ENCODE results near the gene HLCS. TPM values are rescaled to one million over a fixed set of nuclear protein-coding genes. Genes with fewer than 3 reads are reported as not detected.
A peak's percentile ranks its signal among the peaks of the same experiment; 100 is the strongest.

HLCS gene
- total and polyA plus RNA-seq, 2 donors from 2014 or later: 4.5 to 29.6 TPM

DNA sequence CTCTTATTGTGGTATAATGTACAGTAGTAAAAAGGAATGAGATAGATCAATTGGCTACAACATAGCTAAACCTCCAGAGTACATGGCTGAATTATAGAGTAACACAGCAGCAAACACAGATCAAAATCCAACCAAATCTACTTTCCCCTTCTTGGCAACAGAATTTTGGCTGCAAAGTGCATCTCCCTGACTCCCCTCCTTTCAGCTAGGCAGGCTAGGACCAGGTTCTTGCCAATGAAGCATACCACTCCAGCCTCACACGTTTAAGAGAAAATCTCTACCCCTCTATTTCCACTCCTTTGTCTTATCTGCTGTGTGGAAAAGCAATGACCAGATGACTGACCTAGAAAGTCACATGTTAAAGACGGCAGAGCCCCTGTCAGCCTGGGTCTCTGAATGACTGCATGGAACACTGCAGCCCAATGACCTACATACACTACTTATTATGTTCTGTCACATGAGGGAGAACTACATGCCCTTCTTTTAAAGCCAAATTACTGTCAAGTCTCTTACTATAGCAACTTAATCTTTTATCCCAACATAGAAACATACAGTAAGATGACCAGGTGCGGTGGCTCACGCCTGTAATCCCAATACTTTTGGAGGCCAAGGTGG is 99.1 kb downstream of the HLCS start:
- Histone ChIP-seq H3K9ac (ENCODE audit: low read length in 3 of 3) (no peak overlapping the region), H3K4me1 (ENCODE audit: control insufficient read depth in 2 of 3, insufficient read depth in 2 of 3, low read depth in 1 of 3, low read length in 3 of 3) (peaks cover 0 to 2% (median 0%) of the 10 kb centered on the region in 3 donors), H3K27ac (ENCODE audit: low read depth in 2 of 2, low read length in 2 of 2) (no peak overlapping the region), H3K4me3 (ENCODE audit: low read length in 3 of 3) (no peak overlapping the region), H3K36me3 (ENCODE audit: control insufficient read depth in 2 of 3, insufficient read depth in 3 of 3, low read length in 3 of 3) (no peaks in the 10 kb centered on the region), H3K27me3 (ENCODE audit: control insufficient read depth, insufficient read depth, low read length) (no peaks in the 10 kb centered on the region), H3K9me3 (ENCODE audit: control insufficient read depth in 2 of 3, insufficient read depth in 1 of 3, low read length in 3 of 3) (no peaks in the 10 kb centered on the region)
- DNase-seq (no peak), FAIRE-seq (no peak)
- intact Hi-C loops (cut with DNase I): no loop called here
- TF ChIP-seq, protein P1, sequence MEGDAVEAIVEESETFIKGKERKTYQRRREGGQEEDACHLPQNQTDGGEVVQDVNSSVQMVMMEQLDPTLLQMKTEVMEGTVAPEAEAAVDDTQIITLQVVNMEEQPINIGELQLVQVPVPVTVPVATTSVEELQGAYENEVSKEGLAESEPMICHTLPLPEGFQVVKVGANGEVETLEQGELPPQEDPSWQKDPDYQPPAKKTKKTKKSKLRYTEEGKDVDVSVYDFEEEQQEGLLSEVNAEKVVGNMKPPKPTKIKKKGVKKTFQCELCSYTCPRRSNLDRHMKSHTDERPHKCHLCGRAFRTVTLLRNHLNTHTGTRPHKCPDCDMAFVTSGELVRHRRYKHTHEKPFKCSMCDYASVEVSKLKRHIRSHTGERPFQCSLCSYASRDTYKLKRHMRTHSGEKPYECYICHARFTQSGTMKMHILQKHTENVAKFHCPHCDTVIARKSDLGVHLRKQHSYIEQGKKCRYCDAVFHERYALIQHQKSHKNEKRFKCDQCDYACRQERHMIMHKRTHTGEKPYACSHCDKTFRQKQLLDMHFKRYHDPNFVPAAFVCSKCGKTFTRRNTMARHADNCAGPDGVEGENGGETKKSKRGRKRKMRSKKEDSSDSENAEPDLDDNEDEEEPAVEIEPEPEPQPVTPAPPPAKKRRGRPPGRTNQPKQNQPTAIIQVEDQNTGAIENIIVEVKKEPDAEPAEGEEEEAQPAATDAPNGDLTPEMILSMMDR (IDR thresholded peaks at IDR 0.05; ENCODE audit: borderline replicate concordance, extremely low read depth, insufficient read depth): no peak

- intact Hi-C loops (cut with DNase I): no loop called here
- DNase-seq: peak in 1 of 5 donors; percentile 26
- FAIRE-seq: no peak
- TF ChIP-seq, protein P1 (IDR thresholded peaks at IDR 0.05; ENCODE audit: borderline replicate concordance, extremely low read depth, insufficient read depth): no peak
- Histone ChIP-seq H3K9me3 (ENCODE audit: control insufficient read depth in 2 of 3, insufficient read depth in 1 of 3, low read length in 3 of 3) (no peaks in the 10 kb centered on the region), H3K9ac (ENCODE audit: low read length in 3 of 3) (no peak overlapping the region), H3K36me3 (ENCODE audit: control insufficient read depth in 2 of 3, insufficient read depth in 3 of 3, low read length in 3 of 3) (no peaks in the 10 kb centered on the region), H3K27me3 (ENCODE audit: control insufficient read depth, insufficient read depth, low read length) (no peaks in the 10 kb centered on the region), H3K27ac (ENCODE audit: low read depth in 2 of 2, low read length in 2 of 2) (no peak overlapping the region), H3K4me3 (ENCODE audit: low read length in 3 of 3) (no peak overlapping the region), H3K4me1 (ENCODE audit: control insufficient read depth in 2 of 3, insufficient read depth in 2 of 3, low read depth in 1 of 3, low read length in 3 of 3) (peaks cover 0 to 2% (median 0%) of the 10 kb centered on the region in 3 donors)
These were observed 100.0 kb downstream of the HLCS start for GRCh38 chr21:36866419-36866818.

DNA sequence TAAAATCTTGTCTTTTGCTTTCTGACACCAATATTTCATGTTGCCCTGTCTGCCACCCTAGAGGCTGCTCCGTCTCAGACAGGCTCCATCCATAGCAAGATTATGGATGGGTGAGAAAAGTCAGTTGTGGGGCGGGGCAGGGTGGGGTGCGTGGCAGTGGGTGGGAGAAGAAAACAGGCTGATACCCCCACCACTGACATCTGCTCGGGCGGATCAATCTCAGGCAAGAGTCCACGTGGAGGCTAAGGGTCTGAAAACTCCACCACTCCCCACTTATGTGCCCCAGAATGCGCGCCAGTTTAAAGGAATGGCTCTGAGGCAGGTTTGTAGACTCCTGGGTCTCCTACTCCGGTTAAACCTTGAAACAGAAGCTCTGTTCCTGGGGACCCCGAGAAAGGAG is 101.5 kb downstream of the HLCS start:
- no peak for FAIRE-seq
- Histone ChIP-seq H3K9ac (ENCODE audit: low read length in 3 of 3) (no peak overlapping the region), H3K4me3 (ENCODE audit: low read length in 3 of 3) (no peak overlapping the region), H3K36me3 (ENCODE audit: control insufficient read depth in 2 of 3, insufficient read depth in 3 of 3, low read length in 3 of 3) (no peaks in the 10 kb centered on the region), H3K27me3 (ENCODE audit: control insufficient read depth, insufficient read depth, low read length) (no peaks in the 10 kb centered on the region), H3K9me3 (ENCODE audit: control insufficient read depth in 2 of 3, insufficient read depth in 1 of 3, low read length in 3 of 3) (no peaks in the 10 kb centered on the region), H3K4me1 (ENCODE audit: control insufficient read depth in 2 of 3, insufficient read depth in 2 of 3, low read depth in 1 of 3, low read length in 3 of 3) (peaks cover 0 to 2% (median 2%) of the 10 kb centered on the region in 3 donors), H3K27ac (ENCODE audit: low read depth in 2 of 2, low read length in 2 of 2) (no peak overlapping the region)
- TF ChIP-seq, protein P1 (IDR thresholded peaks at IDR 0.05; ENCODE audit: borderline replicate concordance, extremely low read depth, insufficient read depth): no peak
- DNase-seq: no peak
- intact Hi-C loops (cut with DNase I): no loop called here

DNA sequence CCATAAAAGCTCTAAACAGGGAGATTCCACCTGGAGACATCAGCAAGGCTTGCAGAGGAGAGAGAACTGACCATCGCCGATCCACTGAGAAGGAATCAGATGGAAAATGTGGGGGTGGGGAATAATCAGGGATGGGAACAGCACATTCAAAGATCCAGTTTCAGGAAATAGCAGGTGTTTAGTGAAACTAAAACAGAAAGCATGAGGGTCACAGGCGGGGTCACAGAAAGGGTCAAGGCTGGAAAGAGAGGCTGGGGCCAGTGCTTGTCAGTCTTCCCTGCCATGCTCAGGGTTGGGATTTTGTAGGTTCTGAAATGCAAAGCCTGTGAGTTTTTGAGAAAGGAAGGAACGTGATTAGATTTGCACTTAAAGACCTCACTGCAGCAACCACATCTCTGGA is 103.2 kb downstream of the HLCS start:
- intact Hi-C loops (cut with DNase I): no loop called here
- Histone ChIP-seq H3K9me3 (ENCODE audit: control insufficient read depth in 2 of 3, insufficient read depth in 1 of 3, low read length in 3 of 3) (no peaks in the 10 kb centered on the region), H3K27me3 (ENCODE audit: control insufficient read depth, insufficient read depth, low read length) (no peaks in the 10 kb centered on the region), H3K9ac (ENCODE audit: low read length in 3 of 3) (no peak overlapping the region), H3K27ac (ENCODE audit: low read depth in 2 of 2, low read length in 2 of 2) (no peak overlapping the region), H3K4me3 (ENCODE audit: low read length in 3 of 3) (no peak overlapping the region), H3K4me1 (ENCODE audit: control insufficient read depth in 2 of 3, insufficient read depth in 2 of 3, low read depth in 1 of 3, low read length in 3 of 3) (peaks cover 0 to 6% (median 2%) of the 10 kb centered on the region in 3 donors), H3K36me3 (ENCODE audit: control insufficient read depth in 2 of 3, insufficient read depth in 3 of 3, low read length in 3 of 3) (no peaks in the 10 kb centered on the region)
- DNase-seq (no peak), FAIRE-seq (no peak)
- TF ChIP-seq, protein P1 (IDR thresholded peaks at IDR 0.05; ENCODE audit: borderline replicate concordance, extremely low read depth, insufficient read depth): no peak
